Measurements from ENCODE around the gene ROMO1.

The ROMO1 gene

GRCh38 chr20:35699127-35699956 is at the start of gene ROMO1, which contains the start of gene NFS1:
ROMO1 (plus strand) TSS chr20:35699405; CDS start chr20:35699633, 228 bp downstream.
NFS1 (minus strand) TSS chr20:35699352; CDS start chr20:35699288, 64 bp downstream.
- H3K4me3 ChIP-seq (ENCODE audit: low read depth, low read length): peak within 1 kb of the TSS; percentile 99
- TF ChIP-seq, protein P1, sequence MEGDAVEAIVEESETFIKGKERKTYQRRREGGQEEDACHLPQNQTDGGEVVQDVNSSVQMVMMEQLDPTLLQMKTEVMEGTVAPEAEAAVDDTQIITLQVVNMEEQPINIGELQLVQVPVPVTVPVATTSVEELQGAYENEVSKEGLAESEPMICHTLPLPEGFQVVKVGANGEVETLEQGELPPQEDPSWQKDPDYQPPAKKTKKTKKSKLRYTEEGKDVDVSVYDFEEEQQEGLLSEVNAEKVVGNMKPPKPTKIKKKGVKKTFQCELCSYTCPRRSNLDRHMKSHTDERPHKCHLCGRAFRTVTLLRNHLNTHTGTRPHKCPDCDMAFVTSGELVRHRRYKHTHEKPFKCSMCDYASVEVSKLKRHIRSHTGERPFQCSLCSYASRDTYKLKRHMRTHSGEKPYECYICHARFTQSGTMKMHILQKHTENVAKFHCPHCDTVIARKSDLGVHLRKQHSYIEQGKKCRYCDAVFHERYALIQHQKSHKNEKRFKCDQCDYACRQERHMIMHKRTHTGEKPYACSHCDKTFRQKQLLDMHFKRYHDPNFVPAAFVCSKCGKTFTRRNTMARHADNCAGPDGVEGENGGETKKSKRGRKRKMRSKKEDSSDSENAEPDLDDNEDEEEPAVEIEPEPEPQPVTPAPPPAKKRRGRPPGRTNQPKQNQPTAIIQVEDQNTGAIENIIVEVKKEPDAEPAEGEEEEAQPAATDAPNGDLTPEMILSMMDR (IDR thresholded peaks at IDR 0.05; ENCODE audit: insufficient read depth, low read depth, low read length, missing control alignments): peak; percentile 6
- peak; percentile 91 for DNase-seq (ENCODE audit: low read depth)

- TF ChIP-seq, protein P1 (IDR thresholded peaks at IDR 0.05; ENCODE audit: insufficient read depth, low read depth, low read length, missing control alignments): no peak
- no peak for DNase-seq (ENCODE audit: low read depth)
- no peak overlapping the region for H3K4me3 ChIP-seq (ENCODE audit: low read depth, low read length)
These were observed 48.6 kb upstream of the ROMO1 start for GRCh38 chr20:35650632-35651031.

DNA sequence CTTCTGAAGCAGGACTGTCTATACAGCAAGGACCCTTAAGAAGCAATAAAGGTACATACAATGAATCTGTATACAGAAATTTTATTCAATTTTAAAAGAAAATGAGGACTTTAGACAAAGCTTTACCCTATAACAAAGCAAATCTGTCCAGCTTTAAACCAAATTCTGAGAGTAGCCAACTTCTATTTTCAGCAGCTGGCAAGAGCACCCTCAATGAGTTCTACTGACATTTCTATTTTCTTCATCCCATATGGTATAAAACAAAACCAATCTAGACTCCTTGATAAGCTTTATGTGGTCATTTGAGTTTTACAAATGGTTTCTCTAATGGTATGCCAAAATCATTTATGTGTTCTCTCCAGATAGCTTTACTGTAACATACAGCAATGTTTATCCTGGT is 47.2 kb upstream of the ROMO1 start:
- no peak for DNase-seq (ENCODE audit: low read depth)
- TF ChIP-seq, protein P1 (IDR thresholded peaks at IDR 0.05; ENCODE audit: insufficient read depth, low read depth, low read length, missing control alignments): no peak
- H3K4me3 ChIP-seq (ENCODE audit: low read depth, low read length): no peak overlapping the region

DNA sequence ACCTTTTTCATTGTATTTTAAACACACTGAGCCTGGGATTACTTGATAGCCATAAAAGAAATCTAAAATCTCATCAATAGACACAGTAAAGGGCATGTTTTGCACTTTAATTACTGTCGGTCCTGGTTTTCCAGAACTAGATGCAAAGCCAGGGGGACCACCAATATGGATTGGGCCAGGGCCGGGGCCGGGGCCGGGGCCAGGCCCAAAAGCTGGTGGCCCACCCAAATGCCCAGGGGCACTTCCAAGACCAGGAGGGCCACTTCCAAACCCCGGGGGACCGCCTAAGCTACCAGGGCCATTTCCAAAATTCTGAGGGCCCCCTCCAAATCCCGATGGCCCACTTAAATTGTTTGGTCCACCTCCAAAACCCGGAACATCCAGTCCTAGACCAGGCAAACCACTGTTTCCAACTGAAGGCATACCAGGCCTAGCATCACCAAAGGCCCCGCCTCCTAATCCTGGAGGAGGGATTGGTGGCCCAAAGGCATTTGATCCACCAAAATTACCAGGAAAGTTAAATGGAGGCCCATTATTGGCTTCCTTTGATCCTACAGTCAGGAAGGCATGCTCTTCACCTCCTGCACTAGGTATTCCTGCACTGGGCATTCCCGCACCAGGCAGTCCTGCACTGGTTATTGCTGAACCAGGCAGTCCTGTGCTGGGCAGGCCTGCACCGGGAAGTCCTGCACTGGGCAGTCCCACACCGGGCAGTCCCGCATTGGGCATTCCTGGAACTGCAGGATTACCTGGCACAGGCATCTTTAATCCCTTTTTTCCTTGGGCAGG is 46.4 kb upstream of the ROMO1 start:
- no peak overlapping the region for H3K4me3 ChIP-seq (ENCODE audit: low read depth, low read length)
- no peak for DNase-seq (ENCODE audit: low read depth)
- TF ChIP-seq, protein P1 (IDR thresholded peaks at IDR 0.05; ENCODE audit: insufficient read depth, low read depth, low read length, missing control alignments): no peak

GRCh38 chr20:35653430-35653734 is 45.8 kb upstream of the ROMO1 start:
- no peak overlapping the region for H3K4me3 ChIP-seq (ENCODE audit: low read depth, low read length)
- TF ChIP-seq, protein P1 (IDR thresholded peaks at IDR 0.05; ENCODE audit: insufficient read depth, low read depth, low read length, missing control alignments): no peak
- no peak for DNase-seq (ENCODE audit: low read depth)

DNA sequence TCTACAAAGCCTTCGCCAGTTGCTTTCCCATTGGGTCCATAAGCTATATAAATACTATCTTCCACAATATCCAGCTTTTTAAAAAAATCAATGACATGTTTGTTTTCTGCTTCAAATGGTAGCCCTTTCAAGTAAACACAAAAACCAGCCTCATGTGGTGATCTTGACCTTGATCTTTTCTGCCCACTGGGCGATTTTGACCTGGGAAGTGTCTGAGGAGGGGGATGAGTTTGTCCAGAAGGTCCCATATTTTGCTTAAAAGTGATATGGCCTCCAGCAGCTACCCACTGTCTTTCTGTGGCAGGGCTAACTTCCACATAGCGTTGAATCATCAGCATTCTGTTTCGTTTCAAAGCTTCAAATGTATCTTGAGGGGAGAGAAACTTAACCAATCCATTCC is 45.3 kb upstream of the ROMO1 start:
- H3K4me3 ChIP-seq (ENCODE audit: low read depth, low read length): no peak overlapping the region
- no peak for DNase-seq (ENCODE audit: low read depth)
- TF ChIP-seq, protein P1 (IDR thresholded peaks at IDR 0.05; ENCODE audit: insufficient read depth, low read depth, low read length, missing control alignments): no peak

All from GM12865 (cell line).